Stimulated activated CD8-positive, alpha-beta memory T cell treated with anti-CD3 and anti-CD28 coated beads, Interleukin-7, amount 100 ng/mL, for 4 hours (primary cell): ENCODE data around the gene EFNA3.

ENCODE experiments used
- DNase-seq, 2 donors: peaks; one replicate each; pipeline ENCODE4 v3.0.0-alpha.2; 2020; ENCODE audit warnings: low read depth in 2 of 2

The EFNA3 gene, protein sequence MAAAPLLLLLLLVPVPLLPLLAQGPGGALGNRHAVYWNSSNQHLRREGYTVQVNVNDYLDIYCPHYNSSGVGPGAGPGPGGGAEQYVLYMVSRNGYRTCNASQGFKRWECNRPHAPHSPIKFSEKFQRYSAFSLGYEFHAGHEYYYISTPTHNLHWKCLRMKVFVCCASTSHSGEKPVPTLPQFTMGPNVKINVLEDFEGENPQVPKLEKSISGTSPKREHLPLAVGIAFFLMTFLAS

DNA sequence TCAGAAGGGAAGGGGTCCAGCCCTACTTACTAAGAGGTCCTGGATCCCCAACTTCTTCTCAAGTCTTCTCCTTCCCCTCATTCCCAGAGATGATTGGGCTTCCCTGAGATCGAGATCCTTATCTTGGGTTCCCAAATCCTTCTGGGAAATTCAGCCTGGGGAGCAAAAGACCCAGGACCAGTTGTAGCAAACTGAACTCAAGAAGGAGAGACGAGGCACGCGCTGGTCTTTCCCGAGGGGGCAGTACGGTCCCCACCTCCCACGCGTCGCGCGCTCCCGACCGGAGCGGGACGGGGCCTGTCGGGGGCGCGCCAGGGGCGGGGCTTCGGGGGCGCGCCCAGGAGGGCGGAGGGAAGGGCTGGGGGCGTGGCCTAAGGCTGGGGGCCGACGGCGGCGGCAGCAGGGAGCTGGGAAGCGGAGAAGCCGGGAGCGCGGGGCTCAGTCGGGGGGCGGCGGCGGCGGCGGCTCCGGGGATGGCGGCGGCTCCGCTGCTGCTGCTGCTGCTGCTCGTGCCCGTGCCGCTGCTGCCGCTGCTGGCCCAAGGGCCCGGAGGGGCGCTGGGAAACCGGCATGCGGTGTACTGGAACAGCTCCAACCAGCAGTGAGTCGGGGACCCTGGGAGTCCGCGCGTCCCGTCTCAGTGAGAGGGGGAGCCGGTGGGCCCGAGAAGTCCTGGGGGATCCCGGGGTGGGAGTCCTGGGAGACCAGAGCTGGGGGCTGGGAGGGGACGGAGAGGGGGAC, at the start of gene EFNA3:
TSS of gene EFNA3 (plus strand) at position 369 of the 741 bp plus-strand sequence. CDS start at position 474, 105 bp downstream.
- DNase-seq: peak in 1 of 2 donors; percentile 54

DNA sequence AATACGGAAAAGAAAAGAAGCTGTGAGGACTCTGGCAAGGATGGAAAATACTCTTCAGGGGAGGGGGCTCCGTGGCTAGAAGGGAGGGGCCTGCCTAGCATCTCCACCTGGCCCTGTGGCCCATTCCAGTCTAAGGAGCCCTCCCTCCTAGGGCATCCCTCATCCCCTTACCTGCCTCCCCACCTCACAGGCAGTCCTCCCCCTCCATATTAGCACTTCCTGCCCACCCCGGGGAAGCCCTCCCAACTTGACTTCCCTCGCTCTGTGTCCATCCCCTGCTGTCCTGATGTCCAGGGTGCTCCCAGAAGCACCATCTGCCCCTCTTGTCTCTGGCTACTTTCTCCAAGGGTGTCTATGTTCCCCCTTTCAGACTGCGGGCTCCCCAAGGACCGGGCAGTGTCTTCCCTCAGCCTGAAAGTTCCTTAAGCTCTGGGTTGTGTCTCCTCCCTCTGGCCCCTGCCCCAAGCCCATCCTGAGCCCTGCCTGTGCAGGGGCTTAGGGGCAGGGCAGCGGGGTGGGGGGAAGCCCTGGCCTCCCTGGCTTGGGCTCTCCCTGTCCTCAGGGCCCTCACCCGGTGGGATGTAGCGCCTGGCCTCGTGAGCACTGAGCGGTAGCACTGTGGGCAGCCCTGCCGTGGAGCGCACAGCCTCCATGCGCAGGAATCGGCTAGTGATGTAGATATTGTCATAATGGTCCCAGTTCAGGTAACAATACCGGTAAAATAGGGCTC, 49.0 kb upstream of the EFNA3 start:
- no peak for DNase-seq

DNA sequence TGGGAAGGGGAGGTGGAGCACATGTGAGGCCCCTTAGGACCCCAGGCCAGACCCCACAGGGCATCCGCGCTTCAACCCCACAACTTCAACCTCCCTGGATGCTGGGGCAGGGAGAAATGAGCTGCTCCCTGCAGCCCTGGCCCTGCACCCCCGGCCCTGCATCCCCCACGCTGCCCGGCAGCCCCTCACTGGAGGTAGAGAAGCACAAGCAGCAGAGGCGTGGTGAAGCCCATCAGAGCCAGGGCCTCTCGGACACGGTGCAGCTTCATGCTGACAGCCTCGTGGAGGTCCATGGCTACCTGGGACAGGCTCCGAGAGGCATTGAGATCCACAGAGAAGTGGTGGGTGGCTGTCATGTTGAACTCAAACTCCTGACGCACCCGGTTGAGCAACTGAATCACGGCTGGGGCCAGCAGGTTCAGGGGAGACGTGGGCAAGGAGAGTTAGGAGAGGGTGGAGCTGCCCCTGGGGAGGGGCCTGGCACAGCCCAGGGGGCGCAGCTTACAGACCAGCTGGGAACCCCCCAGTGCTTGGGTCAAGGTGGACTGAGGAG, 48.3 kb upstream of the EFNA3 start:
- DNase-seq: no peak

DNA sequence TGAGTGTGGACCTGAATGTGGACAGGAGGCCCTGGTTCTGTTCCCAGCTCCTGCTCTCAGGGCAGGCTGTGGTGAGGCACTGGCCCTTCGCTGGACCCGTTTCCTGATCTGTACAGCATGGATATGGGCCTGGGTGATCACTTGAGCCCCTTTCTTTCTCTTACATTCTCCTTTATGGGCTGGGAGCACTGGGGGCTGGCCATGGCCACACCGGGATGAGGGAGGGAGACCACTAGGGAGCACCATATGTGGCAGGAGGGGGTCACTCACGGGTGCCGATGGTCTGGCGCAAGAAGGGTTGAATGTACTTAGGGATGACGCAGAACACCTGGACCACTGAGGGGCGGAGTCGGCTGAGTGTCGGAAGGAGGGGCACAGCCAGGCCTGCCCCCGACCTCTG, 47.7 kb upstream of the EFNA3 start:
- no peak for DNase-seq

DNA sequence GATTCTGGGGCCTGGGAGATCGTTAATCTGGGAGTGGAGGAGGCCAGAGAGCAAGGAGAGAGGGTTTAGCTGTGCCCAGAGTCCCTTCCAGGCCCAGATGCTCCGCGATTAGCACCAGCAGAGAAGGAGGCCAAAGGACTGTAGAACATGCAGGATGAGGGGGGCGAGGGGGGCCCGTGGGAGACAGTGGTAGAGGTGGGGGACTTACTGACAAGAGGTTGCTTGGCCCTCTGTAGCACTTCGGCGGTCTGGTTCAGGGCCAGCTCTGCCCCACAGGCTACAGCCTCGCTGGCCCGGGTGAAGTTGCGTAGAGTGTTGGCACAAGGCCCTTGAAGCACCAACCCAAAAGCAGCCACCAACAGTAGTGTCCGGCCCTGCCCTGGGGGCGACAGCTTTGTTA, 45.8 kb upstream of the EFNA3 start:
- no peak for DNase-seq

DNA sequence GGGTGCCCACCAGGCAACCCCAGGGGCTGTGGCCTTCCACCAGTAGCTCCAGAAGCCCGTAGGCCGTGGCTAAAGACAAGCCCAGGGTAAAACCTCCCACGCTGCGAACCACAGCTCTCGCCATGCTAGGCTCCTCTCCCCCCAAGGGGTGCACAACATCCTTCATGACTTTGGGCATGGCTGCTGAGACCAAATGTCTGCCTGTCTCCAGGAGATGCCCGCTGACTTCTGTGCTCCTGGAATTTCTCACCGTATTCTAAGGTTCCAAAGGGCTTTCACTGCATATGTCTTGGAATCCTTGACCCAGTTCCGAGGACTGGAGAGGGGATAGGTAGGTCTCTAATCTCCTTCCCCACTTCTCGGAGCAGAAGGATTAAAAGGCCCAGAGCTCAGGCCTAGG, 45.1 kb upstream of the EFNA3 start, which contains the start of the genes DCST1 and DCST2:
TSS of gene DCST1 (plus strand) at position 301 of the 400 bp plus-strand sequence. CDS start 213 bp downstream, outside the sequence.
TSS of gene DCST2 (minus strand) at position 258 of the 400 bp plus-strand sequence. CDS start at position 178, 80 bp downstream.
- DNase-seq: no peak

DNA sequence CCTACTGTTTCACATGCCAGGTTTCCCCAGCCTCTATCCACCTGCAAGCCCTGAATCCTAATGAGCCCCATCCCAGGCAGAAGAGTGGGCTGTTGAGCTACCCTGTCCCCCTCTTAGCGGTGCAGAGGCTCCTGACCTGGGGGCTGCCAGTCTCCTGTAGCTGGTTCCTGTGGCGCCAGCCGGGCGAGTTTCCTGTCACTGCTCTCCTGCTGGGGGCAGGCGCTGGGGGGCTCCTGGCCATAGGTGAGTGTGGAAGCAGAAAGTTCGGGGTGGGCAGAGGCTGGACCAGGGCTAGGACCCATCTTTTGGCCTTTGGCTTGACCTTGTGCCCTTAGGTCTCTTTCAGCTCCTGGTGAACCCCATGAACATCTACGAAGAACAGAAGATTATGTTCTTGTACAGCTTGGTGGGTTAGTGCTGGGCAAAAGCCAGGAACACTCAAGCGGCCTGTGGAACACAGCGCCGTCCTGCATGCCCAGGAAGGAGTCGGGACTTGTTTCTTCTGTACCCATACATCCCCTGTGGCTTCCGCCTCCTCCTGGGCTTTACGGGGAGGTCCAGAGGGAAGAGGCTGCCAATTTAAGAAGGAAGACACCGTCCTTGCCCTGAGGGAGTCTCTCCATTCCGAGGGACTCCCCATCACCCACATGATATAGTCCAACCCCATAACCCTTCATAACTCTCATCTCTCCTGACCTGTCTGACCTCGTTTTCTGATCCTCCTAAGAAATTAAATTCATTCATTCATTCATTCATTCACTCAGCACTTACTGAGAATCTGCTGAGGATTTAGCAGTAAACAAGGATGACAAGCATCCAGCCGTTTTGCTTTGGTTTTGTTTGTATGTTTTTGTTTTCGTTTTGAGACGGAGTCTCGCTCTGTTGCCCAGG, 44.1 kb upstream of the EFNA3 start:
- DNase-seq: no peak

DNA sequence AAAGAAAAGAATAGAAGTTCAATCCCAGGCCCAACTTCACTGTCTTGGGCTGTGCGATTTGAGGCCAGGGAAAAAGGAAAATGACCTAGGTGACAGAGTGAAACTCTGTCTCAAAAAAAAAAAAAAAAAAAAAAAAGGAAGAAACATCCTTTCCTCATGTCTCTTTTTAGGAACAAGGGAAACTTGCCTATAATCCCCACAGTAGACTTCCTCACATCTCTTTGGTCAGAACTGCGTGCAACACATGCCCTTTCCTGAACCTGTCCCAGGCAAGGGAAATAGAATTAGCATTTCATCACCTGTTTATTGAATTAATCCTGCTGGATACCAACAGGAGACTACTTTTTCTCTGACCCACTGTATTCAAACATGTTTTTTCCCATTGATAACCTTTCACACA, 42.7 kb upstream of the EFNA3 start:
- DNase-seq: no peak

DNA sequence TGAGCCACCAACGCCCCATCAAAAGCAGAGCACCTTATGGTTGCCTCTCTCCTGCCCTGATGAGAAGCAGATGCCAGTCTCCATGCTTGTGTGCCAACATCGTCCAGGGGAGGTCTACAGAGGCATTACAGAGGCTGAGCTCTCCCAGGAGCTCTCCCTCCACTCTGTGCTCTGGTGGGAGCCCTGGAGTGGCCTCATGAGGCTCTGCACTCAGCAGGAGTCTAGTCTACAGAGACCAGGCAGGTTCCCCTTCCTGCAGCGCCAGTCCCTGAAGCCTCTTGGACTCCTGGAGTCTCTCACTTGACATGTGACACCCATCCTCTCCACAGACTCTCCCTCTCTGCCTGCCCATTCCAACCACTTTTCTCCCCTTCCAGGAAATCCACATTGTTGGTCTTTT, 41.6 kb upstream of the EFNA3 start:
- DNase-seq: no peak

DNA sequence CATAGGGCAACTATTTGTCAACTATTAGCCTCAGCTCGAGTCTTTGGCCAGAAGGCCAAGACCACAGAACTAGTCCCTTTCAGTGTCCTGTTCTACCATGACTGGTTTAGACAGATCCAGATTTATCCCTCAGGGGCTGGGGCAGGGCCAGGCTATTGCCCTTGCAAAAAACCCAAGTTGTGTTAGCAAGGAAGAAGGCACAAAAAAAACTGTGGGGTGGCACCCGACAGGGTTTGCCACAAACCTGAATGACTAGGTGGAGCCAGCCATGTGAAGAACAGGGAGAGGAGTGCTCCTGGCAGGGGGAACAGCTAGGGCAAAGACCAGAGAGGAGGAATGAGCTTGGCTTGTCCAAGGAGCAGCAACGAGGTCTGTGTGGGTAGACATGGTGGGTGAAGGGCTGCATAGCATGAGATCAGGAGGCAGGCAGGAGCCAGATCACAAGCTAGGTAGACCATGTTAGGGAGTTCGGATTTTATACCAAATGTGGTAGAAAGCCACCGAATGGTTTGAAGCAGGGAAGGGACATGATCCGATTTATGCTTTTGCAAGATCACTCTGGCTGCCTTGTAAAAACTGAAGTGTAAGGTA, 40.7 kb upstream of the EFNA3 start:
- DNase-seq: no peak

DNA sequence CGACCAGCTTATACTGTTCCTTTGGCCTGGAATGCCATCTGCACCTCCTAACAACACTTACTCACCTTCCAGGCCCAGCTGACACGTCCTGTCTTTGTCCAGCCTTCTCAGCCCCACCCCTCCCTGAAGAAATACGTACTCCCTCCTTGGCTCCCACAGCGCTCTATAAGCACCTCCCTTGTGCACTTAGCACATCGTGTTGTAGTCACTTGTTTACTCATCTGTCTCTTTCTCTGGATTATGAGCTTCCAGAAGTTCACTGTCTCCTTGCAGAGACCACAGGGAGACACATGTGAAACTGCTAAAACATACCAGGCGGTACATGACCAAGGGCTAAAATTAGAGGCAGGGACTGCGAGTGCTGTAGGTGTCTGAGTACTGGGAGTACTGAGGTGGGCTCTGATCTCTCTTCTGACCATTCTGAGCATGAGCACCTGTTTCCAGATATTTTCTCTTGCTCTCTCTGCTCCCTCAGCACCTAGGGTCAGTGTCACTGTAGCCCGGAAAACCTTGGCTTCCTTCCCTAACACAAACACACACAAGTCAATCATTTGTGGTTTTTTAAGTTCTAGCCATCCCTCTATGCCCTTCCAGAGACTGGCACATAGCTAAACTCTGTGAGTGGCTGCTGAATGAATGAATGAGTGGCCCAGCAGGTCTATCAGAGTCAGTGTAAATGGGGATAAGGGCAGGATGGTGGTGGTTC, 39.9 kb upstream of the EFNA3 start:
- DNase-seq: no peak

DNA sequence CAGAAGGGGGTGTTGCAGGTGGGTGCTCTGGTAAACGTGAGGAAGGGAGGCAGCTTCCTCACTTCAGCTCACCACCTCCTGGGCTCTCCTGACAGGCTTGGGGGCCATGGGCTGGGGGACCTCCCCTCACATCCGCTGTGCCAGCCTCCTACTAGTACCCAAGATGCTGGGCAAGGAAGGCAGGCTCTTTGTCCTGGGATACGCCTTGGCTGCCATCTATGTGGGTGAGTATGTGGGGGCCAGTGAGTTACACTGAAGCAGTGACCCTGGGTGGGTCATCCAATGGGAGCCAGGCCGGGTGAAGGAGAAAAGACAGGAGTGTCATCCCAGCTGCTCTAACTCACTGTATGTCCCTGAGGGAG, 39.3 kb upstream of the EFNA3 start:
- DNase-seq: no peak

DNA sequence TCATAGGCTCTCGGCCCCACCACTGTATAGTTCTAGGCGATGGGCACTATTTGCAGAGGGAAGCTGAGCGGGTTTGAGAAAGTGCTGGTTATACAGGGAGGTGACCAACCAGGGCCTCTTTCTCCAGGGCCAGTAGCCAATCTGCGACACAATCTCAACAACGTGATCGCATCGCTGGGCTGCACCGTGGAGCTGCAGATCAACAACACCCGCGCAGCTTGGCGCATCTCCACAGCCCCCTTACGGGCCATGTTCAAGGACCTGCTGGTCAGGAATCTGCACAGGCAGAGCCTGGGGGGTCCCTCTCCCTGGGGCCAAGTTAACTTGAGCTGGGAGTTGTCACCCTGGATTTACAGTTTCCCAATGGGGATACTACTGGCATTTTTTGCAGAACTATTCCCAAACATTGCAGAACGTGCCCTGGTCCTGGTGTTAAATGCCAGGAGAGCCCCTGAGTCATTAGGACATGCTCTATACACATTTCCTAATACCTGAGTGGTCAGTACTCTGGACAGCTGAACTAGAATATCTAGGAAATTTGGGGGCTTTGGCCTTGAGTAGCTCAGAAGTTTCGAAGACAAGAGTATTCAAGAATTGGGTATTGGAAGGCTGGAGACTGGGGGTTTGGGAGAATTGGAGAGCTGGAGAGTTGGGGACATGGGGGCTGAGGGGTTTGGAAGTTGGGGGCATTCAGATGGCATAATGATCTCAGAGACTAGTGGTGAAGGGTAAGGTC, 38.1 kb upstream of the EFNA3 start:
- DNase-seq: no peak

DNA sequence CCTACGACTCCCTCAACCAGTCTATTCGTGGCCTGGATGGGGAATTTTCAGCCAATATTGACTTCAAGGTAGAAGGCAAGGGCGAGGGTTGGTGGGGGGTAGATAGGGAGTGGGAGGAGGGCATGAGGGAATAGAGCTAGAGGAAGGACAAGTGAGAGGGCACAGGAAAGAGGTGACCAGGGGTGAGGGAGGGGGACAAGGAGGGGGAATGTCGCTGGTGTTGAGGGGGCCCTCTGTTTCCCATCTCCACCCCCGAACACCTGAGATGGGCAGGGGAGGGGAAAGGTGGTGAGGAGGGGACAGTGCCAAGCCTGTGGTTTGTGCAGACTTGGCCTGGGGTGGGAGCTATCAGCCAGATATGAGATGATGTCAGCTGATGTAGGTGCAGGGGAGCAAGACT, 35.8 kb upstream of the EFNA3 start:
- no peak for DNase-seq

DNA sequence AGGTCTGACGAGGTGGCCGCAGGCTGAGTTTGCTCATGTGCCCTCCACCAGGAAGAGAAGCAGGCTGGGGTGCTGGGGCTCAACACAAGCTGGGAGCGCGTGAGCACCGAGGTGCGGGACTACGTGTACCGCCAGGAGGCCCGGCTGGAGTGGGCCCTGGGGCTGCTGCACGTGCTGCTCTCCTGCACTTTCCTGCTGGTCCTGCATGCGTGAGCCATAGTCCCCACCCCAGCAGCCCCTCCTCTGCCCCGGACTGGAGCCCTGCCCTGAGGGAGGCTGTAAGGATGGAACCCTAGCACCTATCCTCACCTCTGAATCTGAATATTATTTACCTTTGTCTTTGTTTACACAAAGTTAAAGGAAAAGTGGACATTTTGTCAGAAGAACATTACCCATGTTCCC, 35.3 kb upstream of the EFNA3 start:
- no peak for DNase-seq

DNA sequence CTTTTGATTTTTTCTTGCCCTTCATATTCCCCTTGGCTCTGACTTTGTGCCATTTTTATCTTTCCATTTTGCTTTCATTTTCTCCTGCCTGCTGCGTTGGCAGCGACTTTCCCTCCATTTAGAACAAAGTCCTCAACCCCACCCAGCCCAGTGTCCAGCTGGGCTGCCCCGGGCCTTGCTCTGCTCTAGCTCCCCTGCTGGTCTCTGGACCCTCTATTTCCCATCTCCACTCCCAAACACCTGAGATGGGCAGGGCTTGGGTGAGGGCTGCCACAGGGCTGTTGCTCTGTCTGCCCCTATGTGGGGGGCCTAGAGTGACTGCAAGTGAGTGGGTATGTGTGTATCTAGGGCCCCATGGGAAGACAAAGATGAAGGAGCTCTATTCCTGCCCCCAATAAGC, 34.8 kb upstream of the EFNA3 start:
- DNase-seq: no peak

DNA sequence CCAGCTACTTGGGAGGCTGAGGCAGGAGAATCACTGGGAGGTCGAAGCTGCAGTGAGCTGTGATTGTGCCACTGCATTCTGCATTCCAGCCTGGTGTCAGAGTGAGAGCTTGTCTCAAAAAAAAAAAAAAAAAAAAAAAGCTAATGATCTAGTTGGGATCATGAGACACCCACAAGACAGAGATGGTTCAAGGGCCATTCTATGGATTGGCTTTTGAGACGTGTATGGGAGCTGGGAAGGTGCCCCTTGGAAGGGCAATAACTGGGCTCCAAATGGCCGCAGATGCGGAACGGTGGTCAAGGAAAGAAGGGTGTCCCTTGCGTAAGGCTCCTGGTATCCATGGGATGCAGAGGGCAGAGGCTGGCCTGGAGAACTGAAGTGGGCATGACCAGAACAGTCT, 34.3 kb upstream of the EFNA3 start:
- no peak for DNase-seq

DNA sequence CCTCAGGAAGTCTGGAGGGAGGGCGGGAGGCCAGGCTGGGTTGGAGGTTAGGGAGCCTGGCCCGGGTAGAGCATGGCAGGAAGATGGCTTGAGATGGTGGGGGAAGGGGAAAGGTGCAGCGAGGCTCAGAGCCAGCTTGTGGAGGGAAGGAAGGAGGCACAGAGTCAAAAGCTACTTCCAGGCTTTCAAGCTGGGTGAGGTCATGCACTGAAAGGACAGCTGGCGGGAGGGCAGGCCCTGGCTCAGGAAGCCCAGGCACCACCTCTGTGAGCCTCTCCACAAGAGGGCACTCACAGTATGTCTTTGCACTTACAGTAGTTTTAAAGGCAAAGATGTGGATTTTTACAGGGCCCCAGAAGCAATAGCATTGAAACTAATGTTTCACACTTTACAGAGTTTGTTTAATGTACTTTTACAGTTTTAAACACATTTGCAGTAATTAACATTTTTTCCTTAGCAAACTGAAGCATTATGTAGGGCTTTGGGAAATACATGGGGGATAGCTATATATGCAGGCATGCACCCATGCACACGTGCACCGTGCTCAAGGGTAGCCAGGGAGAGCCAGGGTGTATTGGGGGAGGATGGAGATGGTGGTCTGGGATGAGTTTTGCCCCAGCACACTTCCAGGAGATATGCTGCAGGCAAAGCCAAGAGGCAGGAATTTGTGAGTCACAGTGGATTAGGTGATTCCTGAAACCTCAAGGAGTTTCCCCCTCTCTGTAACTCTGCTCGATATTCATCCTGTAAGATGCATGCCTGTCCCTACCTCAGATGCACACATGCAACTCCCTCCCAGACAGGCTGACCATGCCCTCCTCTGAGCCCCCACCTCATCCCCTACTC, 33.6 kb upstream of the EFNA3 start:
- peak; percentile 21 to 42 for DNase-seq
